Osteoblast (primary cell): ENCODE data around the gene PCYOX1L. TPM values are rescaled to one million over a fixed set of nuclear protein-coding genes. Genes with fewer than 3 reads are reported as not detected.

Experiments
- DNase-seq: peaks from one replicate; pipeline ENCODE4 v3.0.0; 2011; ENCODE audit warnings: low spot score, mixed read lengths; ENCODE audit not compliant: insufficient read length; ENCODE audit errors: missing footprints
- H2AFZ ChIP-seq: 2 replicates; pipeline ENCODE4 v1.6.0; 2011; ENCODE audit warnings: mild to moderate bottlenecking, low read length
- H3K27ac ChIP-seq: 2 replicates; pipeline ENCODE4 v1.5.1; 2011; ENCODE audit warnings: mild to moderate bottlenecking, low read depth, low read length, moderate library complexity
- H3K27me3 ChIP-seq: 2 replicates; pipeline ENCODE4 v1.6.0; 2012; ENCODE audit warnings: mild to moderate bottlenecking, control low read depth, inconsistent platforms, low read length, moderate library complexity; ENCODE audit not compliant: insufficient read depth
- H3K36me3 ChIP-seq: 2 replicates; pipeline ENCODE4 v1.5.1; 2011; ENCODE audit warnings: mild to moderate bottlenecking, low read length, control low read depth, moderate library complexity; ENCODE audit not compliant: insufficient read depth
- H3K4me1 ChIP-seq: 2 replicates; pipeline ENCODE4 v1.5.1; 2011; ENCODE audit warnings: mild to moderate bottlenecking, low read length, control low read depth, moderate library complexity; ENCODE audit not compliant: insufficient read depth
- H3K4me2 ChIP-seq: 2 replicates; pipeline ENCODE4 v1.6.0; 2011; ENCODE audit warnings: mild to moderate bottlenecking, low read length; ENCODE audit not compliant: insufficient read depth
- H3K4me3 ChIP-seq: fragments of 200-600 bp; sonication (generic); 3 replicates; pipeline ENCODE4 v1.5.1; 2012; ENCODE audit warnings: mild to moderate bottlenecking, low read length, inconsistent platforms; ENCODE audit not compliant: insufficient read depth
- H3K79me2 ChIP-seq: 2 replicates; pipeline ENCODE4 v1.6.0; 2012; ENCODE audit warnings: mild to moderate bottlenecking, low read length, control low read depth, inconsistent platforms; ENCODE audit not compliant: insufficient read depth
- H3K9me3 ChIP-seq: 2 replicates; pipeline ENCODE4 v1.5.1; 2011; ENCODE audit warnings: low read depth, low read length, control low read depth
- H4K20me1 ChIP-seq: 2 replicates; pipeline ENCODE4 v1.6.0; 2012; ENCODE audit warnings: mild to moderate bottlenecking, low read length, control low read depth; ENCODE audit not compliant: insufficient read depth
- total RNA-seq: library from RNA; depleted of rRNA; stranded (reverse); fragments of >200 nt; gene quantifications from 2 replicates; pipeline ENCODE4 v1.2.3, GENCODE V29; 2012
- TF ChIP-seq, protein P1 (sequence below): IDR thresholded peaks from 2 replicates; pipeline ENCODE4 v1.5.1; 2011; ENCODE audit warnings: mild to moderate bottlenecking, low read depth, low read length, moderate library complexity; ENCODE audit errors: extremely low read depth

The PCYOX1L gene
- total RNA-seq, 1 donor = 4.3 TPM

DNA sequence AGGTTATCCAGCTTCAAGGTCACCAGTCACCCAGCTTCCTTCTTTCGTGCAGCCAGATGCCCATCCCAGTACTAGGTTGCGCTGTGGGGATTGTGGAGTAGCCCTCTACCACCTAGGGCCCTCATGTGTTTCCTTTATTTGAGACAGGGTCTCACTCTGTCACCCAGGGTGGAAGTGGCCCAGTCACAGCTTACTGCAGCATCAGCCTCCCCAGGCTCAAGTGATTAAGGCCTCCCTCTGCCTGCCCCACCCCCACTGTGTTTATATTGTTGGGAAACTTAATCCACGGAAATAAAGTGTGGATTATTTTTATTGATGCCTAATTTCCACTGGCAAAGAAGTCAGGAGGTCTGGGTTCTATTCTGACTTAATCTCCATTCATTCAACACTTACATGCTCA, 17.0 kb downstream of the PCYOX1L start:
- no peak overlapping the region for H3K27ac ChIP-seq

DNA sequence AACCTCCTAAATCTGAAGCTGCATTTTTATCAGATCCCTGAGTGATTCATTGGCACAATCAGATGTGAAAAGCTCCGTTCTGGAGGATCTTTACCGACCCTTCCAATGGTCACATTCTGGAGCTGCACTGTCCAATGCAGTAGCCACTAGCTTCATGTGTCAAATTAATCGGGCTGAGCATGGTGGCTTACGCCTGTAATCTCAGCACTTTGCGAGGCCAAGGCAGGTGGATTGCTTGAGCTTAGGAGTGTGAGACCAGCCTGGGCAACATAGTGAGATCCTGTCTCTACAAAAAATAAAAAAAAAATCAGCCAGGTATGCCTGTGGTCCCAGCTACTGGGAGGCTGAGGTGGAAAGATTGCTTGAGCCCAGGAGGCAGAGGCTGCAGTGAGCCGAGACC, 17.6 kb downstream of the PCYOX1L start:
- TF ChIP-seq, protein P1, sequence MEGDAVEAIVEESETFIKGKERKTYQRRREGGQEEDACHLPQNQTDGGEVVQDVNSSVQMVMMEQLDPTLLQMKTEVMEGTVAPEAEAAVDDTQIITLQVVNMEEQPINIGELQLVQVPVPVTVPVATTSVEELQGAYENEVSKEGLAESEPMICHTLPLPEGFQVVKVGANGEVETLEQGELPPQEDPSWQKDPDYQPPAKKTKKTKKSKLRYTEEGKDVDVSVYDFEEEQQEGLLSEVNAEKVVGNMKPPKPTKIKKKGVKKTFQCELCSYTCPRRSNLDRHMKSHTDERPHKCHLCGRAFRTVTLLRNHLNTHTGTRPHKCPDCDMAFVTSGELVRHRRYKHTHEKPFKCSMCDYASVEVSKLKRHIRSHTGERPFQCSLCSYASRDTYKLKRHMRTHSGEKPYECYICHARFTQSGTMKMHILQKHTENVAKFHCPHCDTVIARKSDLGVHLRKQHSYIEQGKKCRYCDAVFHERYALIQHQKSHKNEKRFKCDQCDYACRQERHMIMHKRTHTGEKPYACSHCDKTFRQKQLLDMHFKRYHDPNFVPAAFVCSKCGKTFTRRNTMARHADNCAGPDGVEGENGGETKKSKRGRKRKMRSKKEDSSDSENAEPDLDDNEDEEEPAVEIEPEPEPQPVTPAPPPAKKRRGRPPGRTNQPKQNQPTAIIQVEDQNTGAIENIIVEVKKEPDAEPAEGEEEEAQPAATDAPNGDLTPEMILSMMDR = no peak
- H3K27ac ChIP-seq = no peak overlapping the region

More for the DNA sequence above, 17.0 kb downstream of the PCYOX1L start:
- H3K4me1 ChIP-seq = no peaks in the 10 kb centered on the region
- H3K4me2 ChIP-seq = no peak overlapping the region
- no peak for DNase-seq
- TF ChIP-seq, protein P1 = no peak
- H3K4me3 ChIP-seq = no peak overlapping the region
- H2AFZ ChIP-seq = no peak overlapping the region
- H3K36me3 ChIP-seq = no peaks in the 10 kb centered on the region
- no peaks in the 10 kb centered on the region for H3K79me2 ChIP-seq
- peaks cover 6% of the 10 kb centered on the region for H3K27me3 ChIP-seq
- no peaks in the 10 kb centered on the region for H4K20me1 ChIP-seq
- no peaks in the 10 kb centered on the region for H3K9me3 ChIP-seq

DNA sequence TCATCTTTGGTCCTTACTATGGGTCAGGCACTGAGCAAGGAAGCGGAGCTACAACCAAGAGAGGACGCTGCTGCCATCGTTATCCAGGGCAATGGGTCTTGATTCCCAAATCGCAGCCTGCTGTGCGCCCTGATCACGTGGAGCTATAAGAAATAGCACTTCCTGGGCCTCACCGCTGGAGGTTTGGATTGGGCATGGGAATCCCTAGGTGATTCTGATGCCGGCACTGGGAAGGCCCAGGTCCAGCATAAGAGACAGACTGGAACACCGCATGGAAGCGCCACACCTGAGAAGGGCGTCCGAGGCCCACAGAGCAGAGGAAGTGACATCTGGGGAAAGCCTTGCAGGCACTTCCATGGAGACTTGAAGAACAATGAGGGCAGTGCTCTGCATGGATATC, 18.3 kb downstream of the PCYOX1L start:
- Histone ChIP-seq H4K20me1 (no peaks in the 10 kb centered on the region), H2AFZ (no peak overlapping the region), H3K4me1 (no peaks in the 10 kb centered on the region), H3K79me2 (no peaks in the 10 kb centered on the region), H3K36me3 (no peaks in the 10 kb centered on the region), H3K4me3 (no peak overlapping the region), H3K4me2 (no peak overlapping the region), H3K27me3 (peaks cover 6% of the 10 kb centered on the region), H3K9me3 (no peaks in the 10 kb centered on the region), H3K27ac (no peak overlapping the region)
- no peak for DNase-seq
- TF ChIP-seq, protein P1 = no peak

More for the DNA sequence above, 17.6 kb downstream of the PCYOX1L start:
- Histone ChIP-seq H3K27me3 (peaks cover 6% of the 10 kb centered on the region), H3K9me3 (no peaks in the 10 kb centered on the region), H2AFZ (no peak overlapping the region), H4K20me1 (no peaks in the 10 kb centered on the region), H3K36me3 (no peaks in the 10 kb centered on the region), H3K4me2 (no peak overlapping the region), H3K4me1 (no peaks in the 10 kb centered on the region), H3K4me3 (no peak overlapping the region), H3K79me2 (no peaks in the 10 kb centered on the region)
- DNase-seq = peak; percentile 3

DNA sequence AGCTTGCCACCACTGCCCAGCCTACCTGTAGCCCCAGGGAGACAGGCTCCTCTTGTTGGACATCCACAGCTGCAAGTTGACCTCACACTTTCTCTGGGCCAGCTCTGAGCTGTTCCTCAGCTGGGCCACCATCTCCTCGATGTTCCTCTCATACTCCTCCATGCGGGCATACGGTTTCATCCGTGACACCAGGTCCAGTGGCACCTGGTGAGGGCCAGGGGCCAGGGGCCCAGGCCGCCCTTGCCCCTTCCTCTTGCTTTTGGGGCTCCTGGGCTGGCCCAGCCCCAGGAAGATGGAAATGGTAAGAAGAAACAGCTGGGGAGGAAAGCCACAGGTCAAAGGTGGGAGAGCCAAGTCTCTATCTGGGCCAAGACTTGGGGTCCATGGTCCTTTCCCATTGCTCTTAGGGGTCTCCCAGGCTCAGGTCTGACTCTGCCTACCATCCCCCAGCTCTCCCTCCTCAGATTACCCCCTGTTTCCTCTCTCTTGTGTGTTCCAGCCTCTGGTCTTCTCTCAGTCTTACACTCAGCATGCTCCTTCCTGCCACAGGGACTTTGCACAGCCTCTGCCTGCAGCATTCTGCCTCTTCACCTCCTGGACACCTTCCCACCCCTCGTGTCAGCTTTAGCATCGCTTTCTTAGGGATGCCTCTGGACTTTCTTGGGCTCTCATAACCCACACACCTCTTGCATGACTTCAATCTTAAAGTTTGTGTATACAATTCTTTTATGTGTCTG, 19.0 kb downstream of the PCYOX1L start:
- TF ChIP-seq, protein P1 = no peak
- Histone ChIP-seq H3K4me3 (no peak overlapping the region), H3K4me1 (no peaks in the 10 kb centered on the region), H2AFZ (no peak overlapping the region), H3K27ac (no peak overlapping the region), H3K4me2 (no peak overlapping the region), H3K79me2 (no peaks in the 10 kb centered on the region), H3K36me3 (no peaks in the 10 kb centered on the region), H3K9me3 (no peaks in the 10 kb centered on the region), H4K20me1 (no peaks in the 10 kb centered on the region), H3K27me3 (peaks cover 3% of the 10 kb centered on the region)
- DNase-seq = peak; percentile 17
